Fibroblast of pulmonary artery (primary cell): Measurements from ENCODE around the gene SIRT7.
A peak's percentile ranks its signal among the peaks of the same experiment; 100 is the strongest.
"Not testable (repeated sequence)": the region's sequence is repeated elsewhere in the genome, so short reads cannot be mapped to it uniquely, and the experiment has no call there.

Source experiments
- DNase-seq: peaks from one replicate; pipeline ENCODE4 v3.0.0-alpha.2; 2010; ENCODE audit warnings: low read depth
- H3K4me3 ChIP-seq: replicated peaks from 2 replicates; pipeline ENCODE4 v1.5.1; 2011; ENCODE audit warnings: low read depth, mild to moderate bottlenecking, control low read depth, low read length, moderate library complexity
- TF ChIP-seq, protein P1 (sequence below): IDR thresholded peaks from 2 replicates; pipeline ENCODE4 v1.5.1; 2011; ENCODE audit warnings: mild to moderate bottlenecking, control low read depth, low read length, inconsistent platforms; ENCODE audit errors: missing control alignments

The SIRT7 gene

DNA sequence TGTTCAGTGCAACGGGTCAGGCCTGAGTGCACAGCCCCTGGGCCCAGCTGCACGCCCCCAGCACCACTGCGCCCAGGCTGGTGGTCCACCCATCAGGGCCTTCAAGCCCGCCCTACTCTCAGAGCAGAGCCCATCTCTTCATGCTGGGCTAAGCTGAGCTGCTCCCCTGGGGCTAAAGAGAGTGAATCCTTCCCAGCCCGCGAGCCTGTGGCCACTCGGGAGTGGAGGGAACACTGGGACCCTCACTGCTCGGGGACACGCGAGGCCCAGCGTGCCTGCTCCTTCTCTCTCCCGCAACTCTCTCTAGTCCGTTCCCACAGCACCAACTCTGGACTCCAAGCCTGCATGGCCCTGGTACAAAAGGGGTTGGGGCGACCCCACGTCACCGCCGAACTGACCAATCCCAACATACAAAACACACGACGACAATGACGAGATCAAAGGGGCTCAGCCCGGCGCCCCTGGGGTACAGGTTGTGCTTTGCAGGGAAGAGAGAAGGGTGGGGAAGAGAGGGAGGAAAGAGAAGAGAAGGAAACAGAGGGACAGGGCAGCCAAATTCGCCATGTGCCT is 4.1 kb upstream of the SIRT7 start:
- TF ChIP-seq, protein P1, sequence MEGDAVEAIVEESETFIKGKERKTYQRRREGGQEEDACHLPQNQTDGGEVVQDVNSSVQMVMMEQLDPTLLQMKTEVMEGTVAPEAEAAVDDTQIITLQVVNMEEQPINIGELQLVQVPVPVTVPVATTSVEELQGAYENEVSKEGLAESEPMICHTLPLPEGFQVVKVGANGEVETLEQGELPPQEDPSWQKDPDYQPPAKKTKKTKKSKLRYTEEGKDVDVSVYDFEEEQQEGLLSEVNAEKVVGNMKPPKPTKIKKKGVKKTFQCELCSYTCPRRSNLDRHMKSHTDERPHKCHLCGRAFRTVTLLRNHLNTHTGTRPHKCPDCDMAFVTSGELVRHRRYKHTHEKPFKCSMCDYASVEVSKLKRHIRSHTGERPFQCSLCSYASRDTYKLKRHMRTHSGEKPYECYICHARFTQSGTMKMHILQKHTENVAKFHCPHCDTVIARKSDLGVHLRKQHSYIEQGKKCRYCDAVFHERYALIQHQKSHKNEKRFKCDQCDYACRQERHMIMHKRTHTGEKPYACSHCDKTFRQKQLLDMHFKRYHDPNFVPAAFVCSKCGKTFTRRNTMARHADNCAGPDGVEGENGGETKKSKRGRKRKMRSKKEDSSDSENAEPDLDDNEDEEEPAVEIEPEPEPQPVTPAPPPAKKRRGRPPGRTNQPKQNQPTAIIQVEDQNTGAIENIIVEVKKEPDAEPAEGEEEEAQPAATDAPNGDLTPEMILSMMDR, result no peak
- no peak overlapping the region for H3K4me3 ChIP-seq

DNA sequence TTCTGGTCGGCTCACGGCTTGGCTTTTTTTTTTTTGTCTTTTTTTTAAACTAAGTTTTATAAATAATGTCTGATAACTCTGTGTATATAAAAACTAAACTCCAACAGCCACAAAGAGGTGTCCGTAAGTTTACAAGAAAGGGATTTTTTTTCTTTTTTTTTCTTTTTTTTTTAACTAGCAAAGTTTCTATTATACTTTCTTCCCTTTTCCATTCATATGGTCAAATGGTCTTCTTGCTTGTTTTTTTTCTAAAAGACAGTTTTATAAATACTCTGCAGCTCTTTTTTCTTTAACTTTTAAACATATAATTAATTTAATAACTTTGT is 3.5 kb upstream of the SIRT7 start:
- no peak overlapping the region for H3K4me3 ChIP-seq
- no peak for DNase-seq
- TF ChIP-seq, protein P1, result no peak

More for the DNA sequence above, 4.1 kb upstream of the SIRT7 start:
- no peak for DNase-seq

DNA sequence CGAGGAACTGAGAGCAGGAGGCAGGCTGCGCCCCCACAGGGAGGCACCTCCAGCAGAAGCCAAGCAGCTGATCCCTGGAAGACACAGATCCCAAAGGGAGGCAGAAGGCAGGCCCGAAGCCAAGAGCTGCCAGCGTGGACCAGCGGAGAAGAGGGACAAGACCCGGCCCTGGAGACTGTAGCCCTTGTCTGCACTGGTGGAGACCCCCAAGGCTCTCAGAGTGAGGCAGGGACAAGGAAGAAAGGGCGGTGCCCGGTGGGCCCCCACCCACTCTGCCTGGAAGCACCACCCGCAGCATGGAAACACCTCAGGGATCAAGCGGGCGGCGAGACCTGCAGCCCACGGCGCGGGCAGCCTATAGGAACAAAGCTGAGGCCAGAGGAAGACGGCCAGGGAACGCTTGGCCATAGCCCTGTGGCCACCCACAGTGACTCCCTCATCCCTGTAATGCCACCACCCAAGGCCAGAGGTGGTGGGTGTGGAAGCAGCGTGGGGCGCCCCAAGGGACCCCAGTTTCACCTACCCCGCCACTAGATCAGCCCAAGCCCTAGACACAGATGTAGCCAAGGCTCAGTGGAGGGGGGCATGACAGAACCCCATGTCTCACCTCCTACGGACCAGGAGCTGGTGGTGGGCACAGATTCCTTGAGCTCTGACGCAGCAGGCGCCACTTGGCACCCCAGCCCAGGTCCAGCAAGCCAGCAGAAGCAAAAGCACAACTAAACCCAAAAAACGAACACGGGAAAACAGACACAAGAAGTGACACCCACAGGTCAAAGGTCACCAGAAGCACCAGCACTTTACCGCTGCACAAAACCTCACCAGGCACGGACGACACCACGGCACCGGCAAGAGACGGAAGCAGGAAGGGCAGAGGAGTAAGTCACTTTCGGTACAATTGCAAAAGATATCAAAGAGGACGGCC is 2.9 kb upstream of the SIRT7 start:
- no peak overlapping the region for H3K4me3 ChIP-seq
- TF ChIP-seq, protein P1, result no peak
- DNase-seq, result no peak

DNA sequence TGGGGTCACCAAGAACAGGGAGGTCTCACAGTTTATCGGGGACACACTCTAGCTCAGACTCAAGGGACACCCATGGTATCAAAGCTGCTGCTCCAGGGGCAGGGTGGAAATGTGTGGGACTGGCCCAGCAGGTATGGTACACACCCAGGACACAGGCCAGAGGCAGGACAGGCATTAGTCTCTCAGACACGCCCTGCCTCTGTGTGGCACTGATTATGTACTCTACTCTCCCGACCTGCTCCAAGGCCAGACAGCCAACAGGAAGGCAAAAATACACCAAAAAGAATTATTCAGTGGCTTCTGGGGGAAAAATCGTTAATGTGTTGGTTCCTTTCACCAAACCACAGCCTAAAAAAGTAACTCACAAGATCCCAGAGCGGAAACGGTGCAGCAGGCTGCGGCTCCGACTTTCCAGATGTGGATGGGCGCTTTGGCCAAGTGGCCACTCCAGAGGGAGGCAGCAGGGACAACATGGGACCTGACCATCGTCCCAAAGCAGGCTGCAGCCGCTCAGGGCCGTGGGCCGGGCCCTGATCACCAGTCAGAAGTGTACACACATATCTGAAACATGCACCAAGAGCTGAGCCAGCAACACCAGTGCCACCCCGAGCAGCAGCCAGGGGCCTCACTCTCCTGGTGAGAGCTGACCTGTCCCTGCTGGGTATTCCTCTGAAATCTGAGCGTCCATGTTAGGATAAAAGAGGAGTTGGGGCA is 1.0 kb upstream of the SIRT7 start:
- H3K4me3 ChIP-seq, result no peak overlapping the region
- DNase-seq, result no peak
- TF ChIP-seq, protein P1, result no peak

DNA sequence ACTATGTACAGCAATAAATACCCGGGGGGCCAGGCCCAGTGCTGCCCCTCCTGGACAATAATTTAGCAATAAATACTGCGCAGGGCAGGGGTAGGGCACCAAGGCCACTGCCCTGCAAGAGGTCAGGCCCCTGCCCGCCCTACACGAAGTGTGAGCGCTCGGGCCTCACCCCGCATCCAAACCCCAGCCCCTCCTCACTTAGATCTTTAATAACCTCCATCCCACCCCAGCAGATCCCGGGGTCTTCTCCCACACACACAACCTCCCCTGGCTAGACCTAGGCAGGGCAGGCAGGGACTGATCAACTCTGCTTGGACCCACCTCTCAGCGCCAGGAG is 325 bp upstream of the SIRT7 start:
- DNase-seq, result not testable (repeated sequence)
- H3K4me3 ChIP-seq, result peak overlapping the region; percentile 59

DNA sequence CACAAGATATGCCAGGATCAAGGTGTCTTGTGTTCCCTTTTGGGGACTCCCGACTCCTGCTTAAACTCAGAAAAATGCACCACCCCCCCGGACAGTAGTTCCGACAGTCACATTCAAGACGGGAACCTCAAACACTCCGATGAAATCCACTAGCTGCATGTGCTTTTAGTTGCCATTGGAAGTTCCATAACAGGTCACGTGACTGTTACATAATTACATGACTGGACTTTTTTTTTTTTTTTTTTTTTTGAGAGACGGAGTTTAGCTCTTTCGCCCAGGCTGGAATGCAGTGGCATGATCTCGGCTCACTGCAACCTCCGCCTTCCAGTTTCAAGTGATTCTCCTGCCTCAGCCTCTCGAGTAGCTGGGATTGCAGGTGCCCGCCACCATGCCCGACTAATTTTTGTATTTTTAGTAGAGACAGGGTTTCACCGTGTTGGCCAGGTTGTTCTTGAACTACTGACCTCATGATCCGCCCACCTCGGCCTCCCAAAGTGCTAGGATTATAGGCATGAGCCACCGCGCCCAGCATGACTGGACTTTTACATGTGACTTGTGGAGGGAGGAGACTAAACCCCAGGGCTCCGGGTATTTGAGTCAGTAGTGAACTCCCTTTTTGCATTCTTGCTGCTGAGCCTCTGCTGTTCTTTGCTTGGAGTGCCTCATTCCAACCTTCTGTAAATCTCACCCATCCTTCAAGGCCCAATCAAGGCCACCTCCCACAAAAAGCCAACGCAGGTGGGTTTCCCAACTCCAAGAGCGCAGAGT is 1.6 kb downstream of the SIRT7 start:
- no peak for DNase-seq
- H3K4me3 ChIP-seq, result peak overlapping the region; percentile 59
- TF ChIP-seq, protein P1, result no peak

DNA sequence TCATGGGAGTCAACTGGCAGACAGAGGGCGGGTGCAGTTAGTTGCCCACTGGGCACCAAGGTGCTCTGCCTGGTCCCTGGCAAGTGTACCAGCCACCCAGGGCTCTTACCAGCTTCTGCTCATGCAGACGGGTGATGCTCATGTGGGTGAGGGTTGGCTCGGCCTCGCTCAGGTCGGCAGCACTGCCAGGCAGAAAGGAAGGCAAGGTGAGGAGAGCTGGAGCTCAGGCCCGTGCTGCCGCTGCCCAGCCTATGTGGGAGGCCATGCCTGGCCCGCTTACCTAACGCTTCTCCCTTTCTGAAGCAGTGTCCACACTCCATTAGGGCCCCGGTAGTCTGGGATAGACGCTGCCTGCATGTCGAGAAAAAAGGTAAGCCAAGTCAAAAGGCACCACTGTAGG is 2.6 kb downstream of the SIRT7 start:
- DNase-seq, result no peak
- TF ChIP-seq, protein P1, result no peak
- no peak overlapping the region for H3K4me3 ChIP-seq
